Activated CD8-positive, alpha-beta memory T cell treated with anti-CD3 and anti-CD28 coated beads for 36 hours (primary cell): Measurements from ENCODE around the gene DDX39A. TPM values are rescaled to one million over a fixed set of nuclear protein-coding genes. Genes with fewer than 3 reads are reported as not detected.
"Not testable (repeated sequence)": the region's sequence is repeated elsewhere in the genome, so short reads cannot be mapped to it uniquely, and the experiment has no call there.

Experiments used
- CTCF ChIA-PET: fragments of 350-600 bp; sonication (Branson Sonifier 250); formaldehyde crosslinking; loops from one replicate; lab custom pipeline; 2021; ENCODE audit warnings: antibody characterized with exemption; lab: Charles Lee
- POLR2A ChIA-PET: fragments of 350-600 bp; sonication (Branson Sonifier 250); formaldehyde crosslinking; loops from one replicate; lab custom pipeline; 2021; ENCODE audit warnings: antibody characterized with exemption; lab: Charles Lee
- total RNA-seq, 2 experiments: library from RNA; stranded (reverse); gene quantifications; one replicate each; pipeline ENCODE4 v1.2.3, GENCODE V29; 2021

The DDX39A gene
- total RNA-seq, 2 experiments from 2014 or later = 276 to 286 TPM

GRCh38 chr19:14403145-14403930 is 15.8 kb downstream of the DDX39A start:
- POLR2A ChIA-PET = interaction anchor here (0.6 kb wide), 1 partner anchor 15 kb away, joined by 5 read pairs; no protein-coding TSS in a partner anchor
- CTCF ChIA-PET = interaction anchor here (0.7 to 3.7 kb wide), 4 partner anchors 28 to 430 kb away, joined by 3 to 67 read pairs (median 4); no protein-coding TSS in a partner anchor

GRCh38 chr19:14402332-14403144 is 16.6 kb downstream of the DDX39A start:
- ChIA-PET POLR2A (interaction anchor here (1.0 to 1.4 kb wide), 3 partner anchors 19 to 41 kb away, joined by 3 to 6 read pairs (median 3); partner anchors contain the start of gene ADGRE5), CTCF (interaction anchor here (0.9 to 1.4 kb wide), 4 partner anchors 15 to 77 kb away, joined by 3 to 7 read pairs (median 4); no protein-coding TSS in a partner anchor)

GRCh38 chr19:14401468-14402195 is 17.5 kb downstream of the DDX39A start:
- ChIA-PET CTCF (interaction anchor here (0.6 to 1.6 kb wide), 6 partner anchors 14 to 265 kb away, joined by 3 to 7 read pairs (median 4); partner anchors contain the start of gene ASF1B), POLR2A (interaction anchor here (0.6 to 1.4 kb wide), 4 partner anchors 13 to 40 kb away, joined by 3 to 6 read pairs (median 3); partner anchors contain the start of gene ADGRE5)

GRCh38 chr19:14400951-14401431 is 18.1 kb downstream of the DDX39A start:
- POLR2A ChIA-PET = interaction anchor here (0.6 to 1.4 kb wide), 3 partner anchors 14 to 20 kb away, joined by 3 to 6 read pairs (median 3); partner anchors contain the start of gene ADGRE5
- CTCF ChIA-PET = interaction anchor here (1.3 to 1.6 kb wide), 3 partner anchors 23 to 264 kb away, joined by 4 to 7 read pairs (median 4); partner anchors contain the start of gene ASF1B

GRCh38 chr19:14397168-14397567 is 22.0 kb downstream of the DDX39A start:
- POLR2A ChIA-PET, CTCF ChIA-PET: not testable (repeated sequence)

- CTCF ChIA-PET = not testable (repeated sequence)
- POLR2A ChIA-PET = interaction anchor here (0.6 kb wide), 1 partner anchor 11 kb away, joined by 4 read pairs; no protein-coding TSS in a partner anchor
These were observed 22.4 kb downstream of the DDX39A start for GRCh38 chr19:14396730-14397129.

- ChIA-PET POLR2A (no interaction called here), CTCF (interaction anchor here (0.6 to 1.6 kb wide), 3 partner anchors 10 to 34 kb away, joined by 4 to 5 read pairs (median 5); no protein-coding TSS in a partner anchor)
These were observed 23.3 kb downstream of the DDX39A start for GRCh38 chr19:14395710-14396336.

GRCh38 chr19:14395262-14395661 is 23.9 kb downstream of the DDX39A start:
- POLR2A ChIA-PET = interaction anchor here (0.7 kb wide), 2 partner anchors 44 to 269 kb away, joined by 6 to 8 read pairs; no protein-coding TSS in a partner anchor
- CTCF ChIA-PET = interaction anchor here (1.6 kb wide), 2 partner anchors 11 to 12 kb away, joined by 5 read pairs; no protein-coding TSS in a partner anchor

- ChIA-PET CTCF (interaction anchor here (1.6 kb wide), 1 partner anchor 12 kb away, joined by 5 read pairs; no protein-coding TSS in a partner anchor), POLR2A (interaction anchor here (1.6 kb wide), 1 partner anchor 25 kb away, joined by 8 read pairs; no protein-coding TSS in a partner anchor)
These were observed 25.0 kb downstream of the DDX39A start for GRCh38 chr19:14394167-14394566.

- CTCF ChIA-PET = interaction anchor here (1.7 kb wide), 1 partner anchor 13 kb away, joined by 7 read pairs; no protein-coding TSS in a partner anchor
These were observed 25.8 kb downstream of the DDX39A start for GRCh38 chr19:14393329-14393728.

GRCh38 chr19:14391156-14391821 is 27.9 kb downstream of the DDX39A start:
- ChIA-PET CTCF (no interaction called here), POLR2A (no interaction called here)

More at GRCh38 chr19:14393329-14393728, 25.8 kb downstream of the DDX39A start:
- POLR2A ChIA-PET = interaction anchor here (1.6 kb wide), 1 partner anchor 24 kb away, joined by 8 read pairs; no protein-coding TSS in a partner anchor

GRCh38 chr19:14390548-14390947 is 28.6 kb downstream of the DDX39A start:
- ChIA-PET POLR2A (no interaction called here), CTCF (no interaction called here)

GRCh38 chr19:14385492-14385891 is 33.6 kb downstream of the DDX39A start:
- ChIA-PET CTCF (interaction anchor here (0.6 to 1.3 kb wide), 5 partner anchors 11 to 214 kb away, joined by 3 to 5 read pairs (median 3); partner anchors contain the start of gene DDX39A), POLR2A (interaction anchor here (0.6 kb wide), 1 partner anchor 11 kb away, joined by 4 read pairs; no protein-coding TSS in a partner anchor)

GRCh38 chr19:14383661-14384555 is 35.2 kb downstream of the DDX39A start:
- POLR2A ChIA-PET = interaction anchor here (0.7 to 4.8 kb wide), 10 partner anchors 9 to 247 kb away, joined by 3 to 87 read pairs (median 4); partner anchors contain the start of gene TECR
- CTCF ChIA-PET = interaction anchor here (0.7 to 5.5 kb wide), 13 partner anchors 12 to 247 kb away, joined by 3 to 50 read pairs (median 4); partner anchors contain the start of gene ASF1B
